Activated CD4-positive, alpha-beta T cell treated with anti-CD3 and anti-CD28 coated beads for 1 hour (primary cell): ENCODE results near the gene SUPT4H1.
A peak's percentile ranks its signal among the peaks of the same experiment; 100 is the strongest.

Source experiments
- DNase-seq: peaks from one replicate; pipeline ENCODE4 v3.0.0-alpha.2; 2020

Gene SUPT4H1

GRCh38 chr17:58316260-58316960 lies 35.6 kb downstream of the SUPT4H1 start:
- peak; percentile 5 for DNase-seq

- no peak for DNase-seq
Measured at GRCh38 chr17:58315750-58316149, 36.3 kb downstream of the SUPT4H1 start.

GRCh38 chr17:58315281-58315711 lies 36.7 kb downstream of the SUPT4H1 start:
- peak; percentile 4 for DNase-seq

- DNase-seq, result peak; percentile 1
Measured at GRCh38 chr17:58314706-58315015, 37.3 kb downstream of the SUPT4H1 start.

- DNase-seq, result no peak
Measured at GRCh38 chr17:58313815-58314705, 37.9 kb downstream of the SUPT4H1 start.

GRCh38 chr17:58312829-58313228 lies 39.2 kb downstream of the SUPT4H1 start:
- no peak for DNase-seq

GRCh38 chr17:58312021-58312630 lies 39.9 kb downstream of the SUPT4H1 start:
- DNase-seq, result peak; percentile 7

GRCh38 chr17:58311429-58311894 lies 40.5 kb downstream of the SUPT4H1 start:
- DNase-seq, result no peak

- DNase-seq, result no peak
Measured at GRCh38 chr17:58310511-58311428, 41.2 kb downstream of the SUPT4H1 start.

GRCh38 chr17:58309918-58310259 lies 42.1 kb downstream of the SUPT4H1 start:
- no peak for DNase-seq

GRCh38 chr17:58308985-58309917 lies 42.8 kb downstream of the SUPT4H1 start:
- no peak for DNase-seq

- DNase-seq, result no peak
Measured at GRCh38 chr17:58308173-58308984, 43.6 kb downstream of the SUPT4H1 start.

GRCh38 chr17:58307468-58308172 lies 44.4 kb downstream of the SUPT4H1 start:
- DNase-seq, result no peak

- no peak for DNase-seq
Measured at GRCh38 chr17:58306131-58306951, 45.7 kb downstream of the SUPT4H1 start.

- no peak for DNase-seq
Measured at GRCh38 chr17:58305626-58306025, 46.4 kb downstream of the SUPT4H1 start.

- no peak for DNase-seq
Measured at GRCh38 chr17:58304750-58305486, 47.1 kb downstream of the SUPT4H1 start.

- DNase-seq, result peak; percentile 49
Measured at GRCh38 chr17:58303971-58304749, 47.8 kb downstream of the SUPT4H1 start.
